ENCODE data around the gene ESPL1. TPM values are rescaled to one million over a fixed set of nuclear protein-coding genes. Genes with fewer than 3 reads are reported as not detected.

The ESPL1 gene
- total and polyA plus RNA-seq, 2 of the 13 experiments (the other 11 are each of a cell fraction or from before 2014, with no cell fraction given) = 5.8 to 11.5 TPM

GRCh38 chr12:53295070-53295890 is 27.2 kb downstream of the ESPL1 start, which contains the start of gene PFDN5:
TSS of gene PFDN5 (plus strand) at chr12:53295542. CDS start at chr12:53295568, 26 bp downstream.
- Histone ChIP-seq H3K4me2 (ENCODE audit: low read depth, low read length) (peak within 1 kb of the TSS; percentile 90), H4K20me1 (ENCODE audit: insufficient read depth, low read length) (no peaks in the 10 kb centered on the region), H3K4me1 (ENCODE audit: insufficient read depth, low read length) (peaks cover 40% of the 10 kb centered on the region), H3K4me3 (replicated peaks in 1 of 3; ENCODE audit: insufficient read depth in 1 of 3, low read depth in 2 of 3, low read length in 3 of 3) (peak within 1 kb of the TSS; percentile 90 to 98 (median 96)), H3K79me2 (ENCODE audit: insufficient read depth, low read length) (peaks cover 28% of the 10 kb centered on the region), H3K9ac (ENCODE audit: insufficient read depth, low read depth, low read length) (peak within 1 kb of the TSS; percentile 98), H2AFZ (ENCODE audit: low read length) (peak within 1 kb of the TSS; percentile 78), H3K27ac (ENCODE audit: extremely low read length, insufficient read depth, low read length) (peak within 1 kb of the TSS; percentile 74), H3K27me3 (ENCODE audit: control insufficient read depth in 1 of 2, insufficient read depth in 2 of 2, low read length in 2 of 2) (peaks cover 0 to 4% of the 10 kb centered on the region in 2 experiments; a peak in 1 of 5 replicates), H3K36me3 (replicated peaks in 1 of 2; ENCODE audit: control insufficient read depth in 1 of 2, insufficient read depth in 2 of 2, low read length in 2 of 2) (peaks cover 10 to 27% of the 10 kb centered on the region in 2 experiments; a peak in 4 of 5 replicates), H3K9me3 (ENCODE audit: low read length) (no peaks in the 10 kb centered on the region)
- 4% methylated on average over 34 of the region's 42 CpGs for WGBS (ENCODE audit: low lambda C conversion rate)
- POLR2A ChIA-PET = interaction anchor here (0.6 to 1.9 kb wide), 30 partner anchors 8 to 492 kb away, joined by 3 to 53 read pairs (median 4); partner anchors contain the start of genes AAAS, CSAD, ESPL1 and PRR13
- in situ Hi-C loops (cut with HindIII; ENCODE audit: extremely low pct_ligation_motif_present, low pct_unique_long_range_greater_than_20kb) = no loop called here
- BruUV-seq (replicated peaks) = no TSS peak
- peak; percentile 96 for FAIRE-seq
- CTCF ChIA-PET (ENCODE audit: low intra/inter-chr PET ratio, low total read pairs) = no interaction called here
- intact Hi-C loops (cut with micrococcal nuclease; ENCODE audit: unreplicated experiment) = loop anchor here (5.0 kb wide), 1 partner anchor 73 kb away; no protein-coding TSS in a partner anchor
- peak; percentile 90 for ATAC-seq
- peak; percentile 84 for DNase-seq (ENCODE audit: low spot score)
- no peak for TF ChIP-seq ZNF670 (CRISPR knock-in tag; IDR thresholded peaks at IDR 0.05; ENCODE audit: borderline replicate concordance)
- TF ChIP-seq ZEB1 (IDR thresholded peaks at IDR 0.05; ENCODE audit: insufficient replicate concordance, low read depth) = peak; percentile 16
- TF ChIP-seq ZSCAN22 (CRISPR knock-in tag; IDR thresholded peaks at IDR 0.05) = no peak
- peak; percentile 15; the same call in 1 of the 2 replicates for TF ChIP-seq HNF1B (CRISPR knock-in tag; IDR thresholded peaks at IDR 0.05)
- no peak for TF ChIP-seq DNMT3B (CRISPR knock-in tag; conservative IDR thresholded peaks at IDR 0.05)
- peak; percentile 54; the same call in 1 of the 2 replicates for TF ChIP-seq ZSCAN21 (CRISPR knock-in tag; IDR thresholded peaks at IDR 0.05; ENCODE audit: borderline replicate concordance)
- TF ChIP-seq KDM5B (CRISPR knock-in tag; IDR thresholded peaks at IDR 0.05; ENCODE audit: borderline replicate concordance) = peak; percentile 34; the same call in 1 of the 2 replicates
- TF ChIP-seq RBAK (CRISPR knock-in tag; IDR thresholded peaks at IDR 0.05) = peak; percentile 96
- TF ChIP-seq SNAI1 (CRISPR knock-in tag; IDR thresholded peaks at IDR 0.05; ENCODE audit: borderline replicate concordance) = 0 out of 2 replicates have a peak, but pooled peaks have one; percentile 2
- TF ChIP-seq ELF1 (CRISPR knock-in tag; IDR thresholded peaks at IDR 0.05) = peak; percentile 95
- TF ChIP-seq DMTF1 (CRISPR knock-in tag; IDR thresholded peaks at IDR 0.05) = 0 out of 2 replicates have a peak, but pooled peaks have one; percentile 33
- no peak for TF ChIP-seq PCBP1 (IDR thresholded peaks at IDR 0.05; ENCODE audit: borderline replicate concordance, low read depth, low read length)
- 0 out of 2 replicates have a peak, but pooled peaks have one; percentile 39 for TF ChIP-seq ZBTB44 (CRISPR knock-in tag; IDR thresholded peaks at IDR 0.05)
- no peak for TF ChIP-seq NR2F1 (CRISPR knock-in tag; IDR thresholded peaks at IDR 0.05)
- TF ChIP-seq ZNF430 (CRISPR knock-in tag; IDR thresholded peaks at IDR 0.05) = peak; percentile 58; the same call in 1 of the 2 replicates
- TF ChIP-seq KDM2A (CRISPR knock-in tag; IDR thresholded peaks at IDR 0.05; ENCODE audit: borderline replicate concordance, low read depth) = peak; percentile 92
- TF ChIP-seq KMT2B (CRISPR knock-in tag; IDR thresholded peaks at IDR 0.05) = peak; percentile 93

Measured in HepG2 (cell line).